ENCODE results near the gene CNOT1.

CNOT1 gene

DNA sequence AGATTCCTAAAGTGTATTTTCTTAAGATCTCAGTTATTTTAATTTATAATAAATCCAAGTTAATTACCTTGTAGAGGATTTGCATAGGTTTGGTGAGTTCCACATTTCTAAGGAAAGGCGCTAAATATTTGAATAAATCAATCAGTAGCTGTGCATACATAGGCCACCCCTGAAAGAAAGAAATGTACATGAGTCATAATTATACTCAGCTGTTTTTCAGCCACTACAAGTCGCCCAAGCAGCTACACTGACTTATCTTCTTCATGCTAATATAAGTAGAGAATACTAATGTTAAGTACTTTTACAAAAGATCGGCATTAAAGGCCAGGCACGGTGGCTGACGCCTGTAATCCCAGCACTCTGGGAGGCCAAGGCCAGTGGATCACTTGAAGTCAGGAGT, 99.4 kb downstream of the CNOT1 start:
- intact Hi-C loops (cut with DNase I), result no loop called here
- no peak for DNase-seq

DNA sequence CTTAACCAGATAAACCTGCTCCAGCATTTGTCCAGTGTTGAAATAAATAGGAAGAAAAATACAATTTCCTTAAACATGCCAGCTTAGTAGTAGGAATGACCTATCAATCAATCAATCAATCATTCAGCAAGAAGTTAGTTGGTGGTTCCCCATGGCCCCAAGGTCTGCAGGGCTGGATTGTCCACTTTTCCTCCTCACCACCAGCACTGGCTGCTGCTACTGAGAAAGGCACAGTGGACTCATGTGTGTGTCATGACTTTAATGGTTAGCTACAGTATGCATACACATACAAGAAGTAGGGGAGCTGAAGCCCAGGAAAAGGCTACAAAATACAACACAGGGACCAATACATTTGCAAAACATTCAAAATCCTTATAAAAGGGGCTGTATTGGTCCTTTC, 109.9 kb downstream of the CNOT1 start:
- DNase-seq, result no peak
- intact Hi-C loops (cut with DNase I), result loop anchor here (10.0 kb wide), 1 partner anchor 145 kb away; no protein-coding TSS in a partner anchor

DNA sequence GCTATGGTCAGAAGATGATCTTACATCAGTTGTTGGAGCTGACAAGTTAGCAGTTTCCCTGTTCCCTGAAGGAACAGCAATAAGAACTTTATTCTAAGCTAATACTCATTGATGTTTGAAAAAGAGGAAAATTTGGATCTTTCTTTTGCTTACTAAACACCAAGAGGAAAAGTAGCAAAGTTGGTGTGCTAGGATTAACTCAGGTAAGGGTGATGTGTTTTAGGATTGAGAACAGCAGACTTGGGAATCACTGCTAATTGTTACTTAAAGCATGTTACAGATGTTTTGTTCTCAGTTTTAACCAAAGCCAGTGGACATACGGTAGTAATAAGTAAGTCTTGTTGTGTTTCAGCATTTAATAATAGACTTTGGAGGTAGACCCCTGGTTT, 110.7 kb downstream of the CNOT1 start:
- DNase-seq, result no peak
- intact Hi-C loops (cut with DNase I), result loop anchor here (10.0 kb wide), 1 partner anchor 146 kb away; no protein-coding TSS in a partner anchor

DNA sequence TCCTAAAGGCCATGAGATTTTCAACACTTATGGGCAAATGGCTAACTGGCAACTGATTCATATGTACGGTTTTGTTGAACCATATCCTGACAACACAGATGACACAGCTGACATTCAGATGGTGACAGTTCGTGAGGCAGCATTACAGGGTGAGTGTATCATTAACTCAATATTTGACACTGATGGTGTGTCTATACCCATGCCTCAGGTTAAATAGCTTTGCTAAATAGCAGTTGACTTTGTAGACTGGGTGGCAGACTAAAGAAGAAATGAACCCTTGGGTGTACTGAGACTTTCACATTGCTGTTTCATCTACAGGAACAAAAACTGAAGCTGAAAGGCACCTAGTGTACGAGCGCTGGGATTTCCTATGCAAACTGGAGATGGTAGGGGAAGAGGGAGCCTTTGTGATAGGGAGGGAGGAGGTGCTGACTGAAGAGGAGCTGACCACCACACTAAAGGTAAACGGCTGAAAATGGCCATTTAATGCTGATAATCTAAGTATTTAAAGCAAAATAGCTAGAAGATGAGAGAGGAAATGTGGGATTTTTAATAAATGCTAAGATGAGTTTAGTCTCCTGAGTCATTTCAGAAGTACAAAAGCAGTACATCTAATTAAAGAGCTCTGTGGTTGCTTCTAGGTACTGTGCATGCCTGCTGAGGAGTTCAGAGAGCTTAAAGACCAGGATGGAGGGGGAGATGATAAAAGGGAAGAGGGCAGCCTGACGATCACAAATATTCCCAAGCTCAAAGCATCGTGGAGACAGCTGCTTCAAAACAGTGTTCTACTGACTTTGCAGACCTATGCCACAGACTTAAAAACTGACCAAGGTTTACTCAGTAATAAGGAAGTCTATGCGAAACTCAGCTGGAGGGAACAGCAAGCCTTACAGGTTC, 111.3 kb downstream of the CNOT1 start:
- intact Hi-C loops (cut with DNase I), result loop anchor here (10.0 kb wide), 1 partner anchor 146 kb away; no protein-coding TSS in a partner anchor

DNA sequence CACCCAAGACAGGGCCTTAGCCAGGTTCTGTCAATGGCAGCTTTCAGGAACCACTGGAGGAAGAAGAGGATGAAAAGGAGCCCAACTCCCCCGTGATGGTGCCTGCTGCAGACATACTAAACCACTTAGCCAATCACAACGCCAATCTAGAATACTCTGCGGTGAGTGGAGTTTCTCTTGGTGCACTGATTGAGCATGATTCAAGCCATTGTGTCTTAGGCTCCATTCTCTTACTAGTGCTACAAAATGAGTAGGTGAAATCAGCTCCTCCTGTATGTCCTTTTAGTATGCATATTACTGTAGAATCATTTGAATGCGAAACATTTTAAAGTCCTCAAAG, 112.9 kb downstream of the CNOT1 start:
- intact Hi-C loops (cut with DNase I), result loop anchor here (10.0 kb wide), 1 partner anchor 148 kb away; no protein-coding TSS in a partner anchor
- no peak for DNase-seq

More for the DNA sequence above, 111.3 kb downstream of the CNOT1 start:
- no peak for DNase-seq

DNA sequence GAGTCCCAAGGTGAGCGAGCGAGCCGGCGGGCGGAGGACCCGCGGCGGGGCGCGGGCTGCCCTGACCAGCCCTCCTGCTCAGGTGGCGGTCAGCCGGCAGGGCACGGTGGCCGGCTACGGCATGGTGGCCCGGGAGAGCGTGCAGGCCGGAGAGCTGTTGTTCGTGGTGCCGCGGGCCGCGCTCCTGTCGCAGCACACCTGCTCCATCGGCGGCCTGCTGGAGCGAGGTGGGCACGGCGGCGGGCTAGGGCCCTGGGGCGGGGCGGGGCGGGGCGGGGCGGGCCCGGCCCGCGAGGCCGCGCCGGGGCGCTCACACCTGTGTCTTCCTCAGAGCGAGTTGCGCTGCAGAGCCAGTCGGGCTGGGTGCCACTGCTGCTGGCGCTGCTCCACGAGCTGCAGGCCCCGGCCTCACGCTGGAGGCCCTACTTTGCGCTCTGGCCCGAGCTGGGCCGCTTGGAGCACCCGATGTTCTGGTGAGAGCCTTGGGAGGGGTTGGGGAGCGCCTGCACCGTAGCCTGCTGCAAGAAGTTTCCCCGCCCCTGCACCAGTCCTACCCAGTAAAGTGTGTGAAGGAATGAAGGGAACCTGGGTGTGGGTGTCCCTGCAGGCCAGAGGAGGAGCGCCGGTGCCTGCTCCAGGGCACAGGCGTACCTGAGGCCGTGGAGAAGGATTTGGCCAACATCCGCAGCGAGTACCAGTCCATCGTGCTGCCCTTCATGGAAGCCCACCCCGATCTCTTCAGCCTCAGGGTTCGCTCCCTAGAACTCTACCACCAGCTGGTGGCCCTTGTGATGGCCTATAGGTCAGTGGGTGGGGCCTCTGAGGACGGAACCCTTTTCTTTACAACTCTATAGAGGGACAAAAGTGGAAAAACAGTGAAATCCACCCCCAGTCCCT, 113.5 kb downstream of the CNOT1 start:
- DNase-seq, result peak in 3 of 10 donors; percentile 71 to 88 (median 78)
- intact Hi-C loops (cut with DNase I), result loop anchor here (1.0 to 10.0 kb wide), 2 partner anchors 113 to 149 kb away; partner anchors contain the start of gene CNOT1

DNA sequence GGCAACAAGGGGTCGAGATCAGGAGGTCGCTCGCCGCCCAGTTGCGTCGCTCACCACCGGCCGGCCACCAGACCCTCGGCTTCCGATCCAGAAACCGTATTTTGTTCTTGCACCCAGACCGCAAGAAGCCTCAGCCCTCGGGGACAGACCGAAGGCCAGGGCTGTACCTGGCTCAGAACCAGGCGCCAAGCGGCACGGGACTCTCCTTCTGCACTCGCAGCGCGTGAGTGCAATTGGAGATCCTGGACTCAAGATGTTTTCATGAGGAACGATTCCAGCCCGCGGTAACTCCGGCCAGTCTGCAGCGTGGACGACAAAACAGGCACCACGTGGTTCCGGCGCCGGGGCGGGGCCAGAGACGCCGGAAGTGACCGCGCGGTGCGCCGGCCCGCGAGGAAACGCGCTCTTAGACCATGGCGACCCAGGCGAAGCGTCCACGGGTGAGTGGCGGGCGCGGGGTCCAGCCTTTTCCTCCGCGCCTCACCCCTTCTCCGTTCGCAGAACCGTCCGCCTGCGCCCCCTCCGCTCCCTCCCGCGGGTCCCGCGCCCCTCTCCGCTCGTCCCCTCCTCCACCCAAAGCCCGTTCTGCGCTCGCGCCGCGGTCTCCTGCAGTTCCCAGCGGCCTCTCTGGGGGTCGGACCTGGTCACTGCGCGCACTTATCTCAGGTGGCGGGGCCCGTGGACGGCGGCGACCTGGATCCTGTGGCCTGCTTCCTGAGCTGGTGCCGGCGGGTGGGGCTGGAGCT, 114.3 kb downstream of the CNOT1 start, which contains the start of gene SETD6:
Gene SETD6, plus strand, starts transcription at position 393 of the 746 bp plus-strand sequence. Its CDS starts 21 bp downstream, at position 414.
- intact Hi-C loops (cut with DNase I), result loop anchor here (1.0 to 10.0 kb wide), 2 partner anchors 114 to 150 kb away; partner anchors contain the start of gene CNOT1
- DNase-seq, result peak; percentile 87 to 98 (median 92)

DNA sequence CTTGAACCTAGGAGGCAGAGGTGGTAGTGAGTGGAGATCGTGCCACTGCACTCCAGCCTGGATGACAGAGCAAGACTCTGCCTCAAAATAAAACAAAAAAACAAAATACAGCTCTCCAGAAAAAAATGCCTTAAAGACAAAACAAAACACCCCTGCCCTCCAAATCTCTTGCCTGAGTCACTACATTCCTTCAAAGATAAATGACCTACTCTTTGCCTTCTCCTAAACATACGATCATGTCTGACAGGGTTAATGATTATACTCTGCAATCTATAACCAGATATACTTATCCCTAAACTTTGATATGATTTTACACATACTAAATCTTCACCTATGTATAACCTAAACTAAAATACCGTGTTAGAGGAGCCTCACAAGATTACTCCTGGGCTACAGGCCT, 115.8 kb downstream of the CNOT1 start:
- intact Hi-C loops (cut with DNase I), result loop anchor here (5.0 to 10.0 kb wide), 2 partner anchors 151 to 243 kb away; no protein-coding TSS in a partner anchor
- DNase-seq, result no peak

DNA sequence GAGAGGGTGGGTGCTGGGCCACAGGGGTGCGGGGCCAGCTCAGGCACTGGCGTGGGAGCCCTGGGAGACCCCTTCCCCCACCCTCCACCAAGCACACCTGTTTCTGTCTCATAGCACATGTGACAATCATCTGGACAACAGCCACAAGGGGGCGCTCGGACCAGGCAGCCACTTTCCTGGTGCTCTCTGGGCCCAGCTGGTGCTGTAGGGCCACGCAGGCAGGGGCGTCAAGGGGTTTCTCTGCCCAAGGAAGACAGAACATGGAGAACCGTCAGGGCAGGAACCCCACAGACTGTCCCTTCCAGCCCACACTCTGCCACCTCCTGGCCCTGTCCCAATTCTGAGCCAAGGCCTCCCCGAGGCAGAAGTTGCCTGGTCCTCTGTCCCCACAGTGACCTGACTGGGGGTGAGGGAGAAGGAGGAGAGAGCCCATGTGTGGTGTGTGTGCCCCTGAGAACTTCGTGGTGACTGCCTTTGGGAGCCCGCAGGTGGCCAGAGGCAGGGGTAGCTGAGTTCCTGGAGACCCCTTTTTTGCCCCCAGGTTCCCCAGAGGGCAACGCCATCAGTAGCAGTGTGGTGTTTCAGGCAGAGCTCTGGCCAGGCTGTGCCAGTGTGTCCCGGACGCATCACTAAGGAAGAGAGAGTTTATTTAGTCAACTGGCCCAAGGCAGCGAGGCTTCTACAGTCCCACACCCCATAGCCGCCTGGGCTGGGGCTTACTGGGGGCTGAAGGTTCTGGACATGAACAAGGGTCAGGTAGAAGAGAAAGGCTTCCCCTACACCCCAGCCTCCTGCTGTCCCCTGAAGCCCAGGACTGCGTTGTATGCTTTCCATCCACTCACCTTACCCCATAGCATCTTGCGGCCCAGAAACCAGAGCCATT, 117.5 kb downstream of the CNOT1 start:
- intact Hi-C loops (cut with DNase I), result loop anchor here (5.0 to 10.0 kb wide), 2 partner anchors 153 to 245 kb away; no protein-coding TSS in a partner anchor
- DNase-seq, result peak in 8 of 10 donors; percentile 75 to 95 (median 84)

DNA sequence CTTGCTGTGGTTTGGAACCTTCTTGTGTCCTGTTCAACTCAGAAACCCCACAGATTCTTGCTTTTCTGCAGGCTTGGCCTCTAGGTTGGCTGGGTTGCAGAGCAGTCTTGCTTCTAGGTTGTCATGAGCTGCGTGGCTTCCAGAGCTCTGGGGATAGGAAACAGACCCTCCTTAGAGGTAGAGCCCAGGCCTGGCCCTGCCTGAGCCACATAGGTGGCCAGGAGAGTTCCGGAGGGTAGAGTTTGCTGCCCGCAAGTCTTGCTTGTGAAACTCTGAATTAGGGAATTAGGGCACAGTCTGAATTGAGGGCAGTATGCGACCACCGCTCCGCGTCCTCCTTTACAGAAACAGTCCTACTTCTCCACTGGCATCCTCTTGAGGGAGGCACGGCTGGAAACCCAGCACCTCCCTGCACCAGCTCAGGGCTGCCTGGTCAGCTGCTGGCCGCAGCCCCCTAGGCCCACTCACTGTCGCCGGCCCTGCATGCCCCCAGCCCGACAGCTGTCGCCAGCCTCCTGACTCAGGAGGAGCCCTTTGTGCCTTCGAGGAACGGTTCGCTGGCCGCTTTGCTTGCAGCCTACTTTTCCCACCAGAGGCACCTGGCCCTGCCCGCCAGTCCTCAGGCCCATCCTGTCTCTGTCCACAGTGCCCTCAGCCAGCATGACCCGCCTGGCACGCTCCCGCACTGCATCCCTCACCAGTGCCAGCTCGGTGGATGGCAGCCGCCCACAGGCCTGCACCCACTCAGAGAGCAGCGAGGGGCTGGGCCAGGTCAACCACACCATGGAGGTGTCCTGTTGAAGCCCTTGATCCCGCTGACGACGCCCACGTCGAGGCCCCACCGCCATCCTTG, 118.6 kb downstream of the CNOT1 start:
- intact Hi-C loops (cut with DNase I), result loop anchor here (5.0 to 10.0 kb wide), 2 partner anchors 154 to 246 kb away; no protein-coding TSS in a partner anchor
- DNase-seq, result peak in 3 of 10 donors; percentile 65 to 85 (median 75)

DNA sequence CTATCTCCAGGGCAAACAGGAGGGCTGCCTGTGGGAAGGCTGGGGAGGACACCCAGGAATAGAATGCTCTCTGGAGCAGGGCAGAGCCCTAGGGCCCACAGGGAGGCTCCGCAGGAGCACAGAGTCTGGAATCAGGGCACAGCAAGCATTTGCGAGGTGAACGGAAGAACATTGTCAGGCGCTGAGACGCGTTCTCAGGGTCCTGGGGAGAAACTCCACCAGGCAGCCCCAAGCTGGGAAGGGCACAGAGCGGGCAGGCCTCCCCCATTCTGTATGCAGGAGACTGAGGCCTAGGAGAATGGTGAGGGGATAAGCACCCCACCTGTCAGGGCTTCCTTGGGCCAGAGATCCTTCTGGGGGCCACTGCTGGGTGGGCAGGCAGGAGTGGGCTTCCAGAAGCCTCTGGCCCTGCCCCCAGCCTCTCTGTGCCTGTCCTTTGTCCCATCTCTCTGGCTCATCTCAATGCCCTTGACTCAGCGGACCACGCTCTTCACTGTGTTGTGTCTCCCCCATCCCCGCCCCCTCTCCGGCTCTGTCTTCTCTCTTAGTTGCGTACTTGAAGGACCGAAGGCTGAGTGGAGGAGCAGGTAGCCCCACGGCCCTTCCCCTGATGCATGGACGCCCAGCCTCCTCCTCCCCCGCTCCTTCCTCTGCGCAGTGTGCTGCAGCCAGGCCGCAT, 119.4 kb downstream of the CNOT1 start:
- peak in 3 of 10 donors; percentile 27 to 82 (median 65) for DNase-seq
- intact Hi-C loops (cut with DNase I), result loop anchor here (5.0 to 10.0 kb wide), 2 partner anchors 155 to 247 kb away; no protein-coding TSS in a partner anchor

DNA sequence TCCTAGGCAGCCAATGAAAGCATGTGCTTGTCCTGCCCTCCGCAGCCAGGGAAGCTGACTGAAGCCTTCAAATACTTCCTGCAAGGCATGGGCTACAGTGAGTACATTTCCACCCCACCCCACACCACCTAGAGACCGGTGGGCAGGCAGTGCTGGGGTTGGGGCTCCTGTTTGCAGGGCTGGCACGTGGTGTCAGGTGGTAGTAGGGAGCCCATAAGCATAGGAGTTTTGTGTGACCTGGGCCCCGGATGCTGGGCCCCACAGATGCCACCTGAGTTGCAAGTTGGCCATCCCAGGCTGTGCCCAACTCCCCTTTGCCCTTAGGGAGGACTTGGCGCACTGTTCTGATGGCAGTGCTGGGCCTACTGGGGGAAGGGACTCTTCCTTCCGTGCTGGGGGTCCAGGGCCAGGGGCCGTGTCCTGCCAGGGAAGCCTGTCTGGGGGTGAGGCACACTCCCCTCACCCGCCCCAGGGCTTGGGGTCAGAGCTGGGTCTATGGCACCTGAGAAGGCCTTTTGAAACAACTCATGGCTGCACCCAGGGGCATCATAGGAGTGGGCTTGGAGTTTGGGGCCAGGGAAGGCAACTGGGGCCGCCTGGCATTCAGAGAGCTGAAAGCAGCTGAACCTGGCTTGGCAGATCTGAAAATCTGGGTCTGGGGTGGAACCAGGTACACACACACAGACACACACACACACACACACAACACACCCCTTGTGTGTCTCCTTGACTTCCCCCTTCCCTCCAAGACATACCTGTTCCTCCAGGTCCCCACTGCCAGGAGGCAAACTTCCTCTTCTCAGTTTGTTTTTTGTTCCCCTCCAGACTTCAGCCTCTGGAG, 120.2 kb downstream of the CNOT1 start:
- peak in 3 of 10 donors; percentile 35 to 73 (median 64) for DNase-seq
- intact Hi-C loops (cut with DNase I), result loop anchor here (5.0 to 10.0 kb wide), 2 partner anchors 155 to 248 kb away; no protein-coding TSS in a partner anchor

DNA sequence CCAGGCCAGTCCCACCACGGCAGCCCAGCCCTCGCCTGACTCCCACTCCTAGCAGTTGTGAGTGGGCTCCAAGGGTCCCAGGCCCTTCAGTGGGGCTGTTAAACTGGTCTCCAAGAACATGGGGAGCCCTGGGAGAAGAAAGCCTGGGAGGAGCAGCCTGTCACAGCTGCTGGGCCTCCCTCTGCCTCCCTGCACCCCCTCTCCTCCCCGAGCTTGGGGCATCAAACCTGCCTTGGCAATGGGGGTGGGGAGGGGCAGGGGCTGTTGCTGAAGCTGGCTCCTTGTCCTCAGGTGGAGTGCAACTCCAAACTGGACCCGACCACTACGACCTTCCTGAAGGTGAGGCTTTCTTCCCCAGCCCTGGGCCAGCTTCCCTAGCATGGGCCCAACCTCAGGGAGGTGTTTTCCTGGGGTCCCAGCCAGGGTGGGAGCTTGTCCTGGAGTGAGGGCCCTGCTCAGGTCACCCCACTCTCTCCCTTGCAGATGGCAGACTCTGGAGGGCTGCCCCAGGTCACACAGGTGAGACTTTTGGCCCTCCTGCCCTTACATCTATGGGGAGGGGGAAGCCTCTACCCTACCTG, 120.9 kb downstream of the CNOT1 start:
- intact Hi-C loops (cut with DNase I), result no loop called here
- peak in 2 of 10 donors; percentile 40 to 47 for DNase-seq

DNA sequence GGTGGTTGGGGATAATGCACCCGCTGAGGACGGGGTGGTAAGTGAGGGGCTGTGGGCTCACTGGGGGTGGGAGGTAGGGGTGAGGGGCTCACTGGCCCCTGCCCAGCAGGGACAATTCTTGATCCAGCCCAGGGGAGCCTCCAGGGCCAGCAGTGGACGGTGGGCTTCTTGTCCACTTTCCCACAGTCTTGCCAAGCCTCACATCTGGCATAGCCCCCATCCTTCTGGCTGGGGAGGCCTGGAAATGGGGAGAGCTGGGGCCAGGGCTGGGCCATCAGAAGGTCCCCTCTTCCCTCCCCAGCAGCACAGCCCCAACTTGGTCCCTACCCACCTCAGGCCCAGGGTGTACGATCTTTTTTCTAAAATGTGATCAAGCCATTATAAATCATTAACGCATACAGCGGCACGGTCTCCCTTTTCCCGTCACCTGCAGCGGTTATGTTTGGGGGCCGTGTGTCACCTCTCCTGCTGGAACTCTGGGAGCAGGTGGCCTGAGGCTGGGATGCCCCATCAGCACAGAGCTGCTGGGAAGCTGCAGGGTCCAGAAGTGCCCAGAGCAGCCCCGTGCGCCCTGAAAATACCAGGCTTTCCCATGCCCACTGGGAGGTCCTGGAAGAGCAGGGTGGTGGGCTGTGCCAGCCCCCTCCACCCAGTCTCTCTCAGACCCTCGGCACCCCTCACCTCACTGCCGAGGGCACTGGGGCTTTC, 121.5 kb downstream of the CNOT1 start:
- DNase-seq, result peak in 2 of 10 donors; percentile 48 to 62
- intact Hi-C loops (cut with DNase I), result no loop called here

All from posterior cingulate gyrus (tissue), 11 donors.